OCI-LY1 (cell line): ENCODE data around the gene FOSB.
A peak's percentile ranks its signal among the peaks of the same experiment; 100 is the strongest.

Experiments used
- H2AFZ ChIP-seq: fragments of 200-600 bp; sonication (generic), shearing (Covaris generic); 2 replicates; pipeline ENCODE4 v1.6.0; 2014; ENCODE audit warnings: antibody characterized with exemption, mild to moderate bottlenecking, low read length
- H3F3A ChIP-seq: fragments of 200-600 bp; sonication (generic), shearing (Covaris generic); 2 replicates; pipeline ENCODE4 v1.6.0; 2014; ENCODE audit warnings: mild to moderate bottlenecking, antibody characterized with exemption, low read length, moderate library complexity; ENCODE audit not compliant: insufficient read depth
- H3K27ac ChIP-seq: fragments of 200-600 bp; sonication (generic); 2 replicates; pipeline ENCODE4 v1.5.1; 2014; ENCODE audit warnings: low read length, mixed run types, mild to moderate bottlenecking, low read depth; ENCODE audit not compliant: poor library complexity, severe bottlenecking
- H3K27me3 ChIP-seq: fragments of 200-600 bp; sonication (generic); 2 replicates; pipeline ENCODE4 v1.6.0; 2014; ENCODE audit warnings: antibody characterized with exemption, mild to moderate bottlenecking, low read length, moderate library complexity; ENCODE audit not compliant: insufficient read depth
- H3K36me3 ChIP-seq: fragments of 200-600 bp; sonication (generic); 2 replicates; pipeline ENCODE4 v1.6.1; 2014; ENCODE audit warnings: mild to moderate bottlenecking, antibody characterized with exemption, low read length, moderate library complexity, mixed read lengths; ENCODE audit not compliant: insufficient read depth
- H3K4me1 ChIP-seq: fragments of 200-600 bp; sonication (generic); 2 replicates; pipeline ENCODE4 v1.5.1; 2014; ENCODE audit warnings: mild to moderate bottlenecking, low read length, moderate library complexity; ENCODE audit not compliant: insufficient read depth, severe bottlenecking
- H3K4me2 ChIP-seq: fragments of 200-600 bp; sonication (generic), shearing (Covaris generic); 2 replicates; pipeline ENCODE4 v1.6.1; 2014; ENCODE audit warnings: low read length
- H3K4me3 ChIP-seq: fragments of 200-600 bp; sonication (generic); 2 replicates; pipeline ENCODE4 v1.5.1; 2014; ENCODE audit warnings: low read length, low read depth, mild to moderate bottlenecking, mixed read lengths; ENCODE audit not compliant: poor library complexity, severe bottlenecking
- H3K79me2 ChIP-seq: fragments of 200-600 bp; shearing (Covaris generic); 2 replicates; pipeline ENCODE4 v1.6.1; 2016; ENCODE audit warnings: mixed run types, low read length, mixed read lengths; ENCODE audit not compliant: insufficient read depth
- H3K9ac ChIP-seq: fragments of 200-600 bp; sonication (generic), shearing (Covaris generic); 2 replicates; pipeline ENCODE4 v1.6.1; 2014; ENCODE audit warnings: mild to moderate bottlenecking, low read length, mixed read lengths
- H3K9me2 ChIP-seq: fragments of 200-600 bp; sonication (generic), shearing (Covaris generic); 2 replicates; pipeline ENCODE4 v1.6.1; 2014; ENCODE audit warnings: low read depth, mild to moderate bottlenecking, low read length, mixed read lengths
- H3K9me3 ChIP-seq: fragments of 200-600 bp; shearing (Covaris generic); 2 replicates; pipeline ENCODE4 v1.6.1; 2014; ENCODE audit warnings: low read length, mixed read lengths
- H4K20me1 ChIP-seq: fragments of 200-600 bp; sonication (generic), shearing (Covaris generic); 2 replicates; pipeline ENCODE4 v1.6.0; 2016; ENCODE audit warnings: mild to moderate bottlenecking, low read length; ENCODE audit not compliant: insufficient read depth
- CTCF ChIP-seq: fragments of 200-600 bp; sonication (generic), shearing (Covaris generic); IDR thresholded peaks from 2 replicates; pipeline ENCODE4 v1.5.1; 2017; ENCODE audit warnings: mild to moderate bottlenecking, antibody characterized with exemption, low read length, moderate library complexity, mixed read lengths
- EZH2 ChIP-seq: fragments of 200-600 bp; sonication (generic), shearing (Covaris generic); IDR thresholded peaks from 2 replicates; pipeline ENCODE4 v1.8.0; 2017; ENCODE audit warnings: borderline replicate concordance, mixed run types, mild to moderate bottlenecking, antibody characterized with exemption, low read length, moderate library complexity, mixed read lengths

FOSB gene

GRCh38 chr19:45488708-45489107, 20.9 kb downstream of the FOSB start:
- Histone ChIP-seq H3K4me3 (no peak overlapping the region), H3K4me2 (no peak overlapping the region), H3K27me3 (no peaks in the 10 kb centered on the region), H3K9me2 (no peaks in the 10 kb centered on the region), H3K4me1 (peaks cover 21% of the 10 kb centered on the region), H3K36me3 (no peaks in the 10 kb centered on the region), H3K27ac (no peak overlapping the region), H3K9me3 (no peaks in the 10 kb centered on the region), H3K9ac (no peak overlapping the region), H3K79me2 (no peaks in the 10 kb centered on the region), H2AFZ (no peak overlapping the region), H3F3A (no peaks in the 10 kb centered on the region; the same call in 1 of the 2 replicates), H4K20me1 (no peaks in the 10 kb centered on the region)
- TF ChIP-seq CTCF (no peak), EZH2 (no peak)

DNA sequence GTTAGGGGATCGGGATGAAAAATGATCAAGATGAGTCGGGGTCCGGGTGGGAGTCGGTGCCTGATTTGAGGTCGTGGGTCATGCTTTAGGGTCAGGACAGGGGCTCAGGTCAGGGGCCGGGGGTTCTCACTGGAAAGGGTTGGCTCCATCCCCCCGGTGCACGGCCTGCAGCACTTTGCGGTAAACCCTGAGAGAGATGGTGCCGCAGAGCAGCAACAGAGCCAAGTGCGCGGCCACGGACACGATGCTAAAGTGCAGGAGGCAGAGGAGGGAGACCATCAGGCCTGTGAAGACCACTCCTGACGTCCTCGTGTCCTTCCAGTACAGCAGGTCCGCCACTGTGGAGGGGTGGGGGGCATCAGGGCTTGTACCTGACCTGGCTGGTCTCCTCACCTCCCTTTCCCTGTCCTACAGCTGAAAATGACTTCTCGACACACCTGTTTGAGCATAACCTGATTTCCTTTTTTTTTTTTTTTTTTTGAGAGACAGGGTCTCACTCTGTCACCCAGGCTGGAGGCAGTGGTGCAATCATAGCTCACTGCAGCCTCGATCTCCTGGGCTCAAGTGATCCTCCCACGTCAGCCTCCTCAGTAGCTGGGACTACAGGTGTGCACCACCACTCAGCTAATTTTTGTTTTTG, 21.5 kb downstream of the FOSB start:
- no peaks in the 10 kb centered on the region for H3K9me3 ChIP-seq
- no peak overlapping the region for H3K4me3 ChIP-seq
- no peaks in the 10 kb centered on the region for H3K9me2 ChIP-seq
- no peak overlapping the region for H3K4me2 ChIP-seq
- H3K9ac ChIP-seq: no peak overlapping the region
- no peaks in the 10 kb centered on the region for H4K20me1 ChIP-seq
- no peaks in the 10 kb centered on the region for H3K27me3 ChIP-seq
- H3K27ac ChIP-seq: no peak overlapping the region
- peaks cover 21% of the 10 kb centered on the region for H3K4me1 ChIP-seq
- no peaks in the 10 kb centered on the region for H3K79me2 ChIP-seq
- no peaks in the 10 kb centered on the region for H3K36me3 ChIP-seq
- no peak overlapping the region for H2AFZ ChIP-seq
- TF ChIP-seq EZH2 (no peak), CTCF (no peak)
- no peaks in the 10 kb centered on the region; the same call in 1 of the 2 replicates for H3F3A ChIP-seq

DNA sequence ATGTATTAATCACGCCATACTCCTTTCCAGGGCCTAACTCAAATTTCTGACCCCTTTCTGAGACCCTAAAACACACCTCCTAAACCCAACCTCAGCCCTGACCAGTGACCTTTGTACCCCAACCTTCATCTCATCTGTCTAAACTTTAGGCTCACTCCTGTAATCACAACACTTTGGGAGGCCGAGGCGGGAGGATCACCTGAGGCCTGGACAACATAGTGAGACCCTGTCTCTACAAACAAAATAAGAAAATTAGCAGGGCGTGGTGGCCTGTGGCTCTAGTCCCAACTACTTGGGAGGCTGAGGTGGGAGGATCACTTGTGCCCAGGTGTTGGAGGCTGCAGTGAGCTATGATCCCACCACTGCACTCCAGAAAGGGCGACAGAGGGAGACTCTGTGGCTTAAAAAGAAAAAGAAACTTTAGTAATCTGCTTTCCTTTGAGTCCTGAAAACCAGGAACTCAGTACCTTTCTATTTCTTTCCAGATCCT, 24.4 kb downstream of the FOSB start:
- 0 out of 2 replicates have a peak, but pooled peaks cover 4% of the 10 kb centered on the region for H3K27me3 ChIP-seq
- no peak overlapping the region for H3K27ac ChIP-seq
- no peaks in the 10 kb centered on the region; the same call in 1 of the 2 replicates for H3F3A ChIP-seq
- H3K4me2 ChIP-seq: peak overlapping the region; percentile 70
- H2AFZ ChIP-seq: no peak overlapping the region
- H3K4me3 ChIP-seq: peak overlapping the region; percentile 60
- peaks cover 22% of the 10 kb centered on the region for H3K4me1 ChIP-seq
- no peaks in the 10 kb centered on the region for H3K9me3 ChIP-seq
- no peak for TF ChIP-seq CTCF
- no peak for TF ChIP-seq EZH2
- H3K36me3 ChIP-seq: no peaks in the 10 kb centered on the region
- H3K9me2 ChIP-seq: no peaks in the 10 kb centered on the region
- no peaks in the 10 kb centered on the region for H3K79me2 ChIP-seq
- no peak overlapping the region for H3K9ac ChIP-seq
- H4K20me1 ChIP-seq: no peaks in the 10 kb centered on the region
